HG02870 (cell line): ENCODE measurements around the gene RDH13.

Source experiments
- ATAC-seq: cut with Tn5 transposase; IDR thresholded peaks from one replicate; pipeline ENCODE4 v1.9.1; 2021; ENCODE audit warnings: mild to moderate bottlenecking, moderate library complexity; ENCODE audit not compliant: unreplicated experiment

The RDH13 gene

GRCh38 chr19:55092423-55093318, 29.7 kb upstream of the RDH13 start:
- ATAC-seq: no peak

GRCh38 chr19:55091955-55092354, 29.0 kb upstream of the RDH13 start:
- ATAC-seq: no peak

GRCh38 chr19:55091126-55091910, 28.4 kb upstream of the RDH13 start:
- no peak for ATAC-seq

- ATAC-seq: no peak
Observed at GRCh38 chr19:55090564-55090963, 27.6 kb upstream of the RDH13 start.

GRCh38 chr19:55089342-55089944, 26.5 kb upstream of the RDH13 start:
- ATAC-seq: no peak

- ATAC-seq: no peak
Observed at GRCh38 chr19:55088543-55089341, 25.8 kb upstream of the RDH13 start.

- ATAC-seq: no peak
Observed at GRCh38 chr19:55088021-55088451, 25.1 kb upstream of the RDH13 start.

- ATAC-seq: no peak
Observed at GRCh38 chr19:55087542-55087901, 24.6 kb upstream of the RDH13 start.

- no peak for ATAC-seq
Observed at GRCh38 chr19:55086730-55087541, 24.0 kb upstream of the RDH13 start.

GRCh38 chr19:55085923-55086715, 23.2 kb upstream of the RDH13 start:
- ATAC-seq: no peak

- no peak for ATAC-seq
Observed at GRCh38 chr19:55084416-55084815, 21.5 kb upstream of the RDH13 start.

GRCh38 chr19:55083004-55083850, 20.3 kb upstream of the RDH13 start:
- no peak for ATAC-seq

- no peak for ATAC-seq
Observed at GRCh38 chr19:55082020-55082851, 19.3 kb upstream of the RDH13 start.

- ATAC-seq: no peak
Observed at GRCh38 chr19:55081770-55082019, 18.7 kb upstream of the RDH13 start.

GRCh38 chr19:55080968-55081769, 18.2 kb upstream of the RDH13 start:
- ATAC-seq: peak; percentile 64

- no peak for ATAC-seq
Observed at GRCh38 chr19:55080121-55080967, 17.4 kb upstream of the RDH13 start.
